HuH-7.5 (cell line): ENCODE results near the gene TRIP12.
"Not testable (repeated sequence)": the region's sequence is repeated elsewhere in the genome, so short reads cannot be mapped to it uniquely, and the experiment has no call there.

Experiments used
- DNase-seq: peaks from one replicate; pipeline ENCODE4 v3.0.0; 2011; ENCODE audit warnings: low spot score

Gene TRIP12

GRCh38 chr2:229920011-229920641 lies 1.7 kb downstream of the TRIP12 start:
- no peak for DNase-seq

- no peak for DNase-seq
Measured at GRCh38 chr2:229917793-229918192, 4.0 kb downstream of the TRIP12 start.

DNA sequence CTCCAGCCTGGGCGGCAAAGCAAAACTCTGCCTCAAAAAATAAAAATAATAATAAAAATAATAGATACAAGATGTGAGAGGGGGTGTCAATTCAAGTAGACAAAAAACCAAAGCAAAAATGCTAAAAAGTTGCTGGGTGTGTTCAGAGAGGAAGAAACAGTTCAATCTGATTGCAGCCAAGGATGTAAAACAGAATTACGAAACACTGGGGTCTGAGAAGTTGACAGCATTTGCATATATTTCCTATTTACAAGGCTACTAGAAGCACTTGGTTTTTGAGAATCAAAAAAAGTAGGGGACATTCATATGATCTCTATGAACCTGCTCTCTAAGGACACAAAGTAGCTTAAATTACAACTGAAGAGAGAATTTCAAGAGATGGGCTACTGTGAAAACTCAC lies 7.6 kb downstream of the TRIP12 start:
- DNase-seq = no peak

- DNase-seq = no peak
Measured at GRCh38 chr2:229910832-229911412, 10.9 kb downstream of the TRIP12 start.

- no peak for DNase-seq
Measured at GRCh38 chr2:229910147-229910831, 11.5 kb downstream of the TRIP12 start.

- DNase-seq = no peak
Measured at GRCh38 chr2:229909090-229909489, 12.7 kb downstream of the TRIP12 start.

DNA sequence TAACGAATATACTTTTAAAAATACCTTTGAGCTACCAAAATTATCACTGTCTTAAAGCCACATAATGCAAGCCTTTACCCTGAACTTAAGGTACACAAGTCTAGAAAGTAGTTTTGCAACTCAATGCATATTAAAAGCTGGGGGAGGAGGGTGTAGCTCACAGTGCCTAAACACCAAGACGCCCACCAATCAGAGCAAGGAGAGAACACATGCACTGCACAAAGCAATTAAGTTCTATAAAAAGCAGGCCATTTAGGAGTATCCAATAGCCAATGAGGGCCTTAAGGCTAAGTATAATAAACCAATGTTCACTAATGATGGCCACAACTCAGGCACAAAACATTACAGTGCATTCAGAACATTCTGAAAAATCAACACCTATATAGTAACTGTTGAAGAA lies 16.2 kb downstream of the TRIP12 start:
- no peak for DNase-seq

DNA sequence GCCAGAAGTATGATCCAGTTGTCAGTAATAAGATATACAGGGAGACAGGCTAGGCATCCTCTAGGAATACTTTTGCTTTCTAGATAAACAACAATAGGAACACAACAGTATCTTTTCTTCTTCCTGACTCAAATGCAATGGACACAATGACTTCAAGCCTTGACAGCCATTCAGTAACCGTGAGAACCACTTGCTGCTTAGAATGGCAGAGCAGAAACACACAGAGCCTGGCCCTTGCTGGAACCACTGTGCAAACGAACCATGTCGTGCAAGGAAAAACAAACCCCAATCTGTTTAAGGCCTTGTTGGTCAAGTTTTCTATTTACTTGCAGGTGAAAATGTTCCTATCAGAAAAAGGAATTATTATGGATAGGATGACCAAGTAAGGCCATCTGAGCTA lies 18.8 kb downstream of the TRIP12 start:
- DNase-seq = no peak

DNA sequence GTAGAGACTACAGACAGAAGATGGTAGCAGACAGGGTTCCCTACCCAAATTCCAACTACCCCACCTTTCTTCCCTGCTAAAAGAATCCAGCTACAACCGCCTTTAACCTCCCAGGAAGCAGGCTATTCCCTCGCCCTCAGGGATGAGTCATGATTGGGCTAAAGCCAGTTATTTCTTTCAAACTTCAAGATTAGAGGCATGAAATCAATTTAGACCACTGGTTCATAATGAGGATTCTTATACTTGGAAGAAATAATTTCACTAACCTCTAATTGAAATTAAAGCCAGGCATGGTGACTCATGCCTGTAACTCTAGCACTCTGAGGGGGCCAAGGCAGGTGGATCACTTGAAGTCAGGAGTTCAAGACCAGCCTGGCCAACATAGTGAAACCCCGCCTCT lies 20.0 kb downstream of the TRIP12 start:
- DNase-seq = no peak

- not testable (repeated sequence) for DNase-seq
Measured at GRCh38 chr2:229900514-229900913, 21.3 kb downstream of the TRIP12 start.

DNA sequence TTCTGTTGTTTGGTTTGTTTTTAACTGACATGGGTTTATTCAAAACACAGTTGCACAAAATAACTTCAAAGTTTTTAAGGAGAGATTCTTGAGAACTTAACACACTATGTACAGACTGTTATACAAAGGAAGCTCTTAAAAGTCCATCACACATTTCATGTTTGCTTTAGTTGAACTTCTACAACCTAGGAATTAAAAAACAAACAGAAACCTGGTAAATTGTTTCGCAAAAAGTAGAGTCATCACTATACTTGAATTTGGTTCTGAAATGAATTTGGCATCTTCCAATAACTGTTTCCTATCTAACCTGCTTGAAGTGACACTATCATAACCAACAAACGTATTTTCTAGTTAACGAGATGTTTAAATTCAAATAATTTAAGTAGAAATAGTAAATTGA lies 21.8 kb downstream of the TRIP12 start:
- DNase-seq = no peak

DNA sequence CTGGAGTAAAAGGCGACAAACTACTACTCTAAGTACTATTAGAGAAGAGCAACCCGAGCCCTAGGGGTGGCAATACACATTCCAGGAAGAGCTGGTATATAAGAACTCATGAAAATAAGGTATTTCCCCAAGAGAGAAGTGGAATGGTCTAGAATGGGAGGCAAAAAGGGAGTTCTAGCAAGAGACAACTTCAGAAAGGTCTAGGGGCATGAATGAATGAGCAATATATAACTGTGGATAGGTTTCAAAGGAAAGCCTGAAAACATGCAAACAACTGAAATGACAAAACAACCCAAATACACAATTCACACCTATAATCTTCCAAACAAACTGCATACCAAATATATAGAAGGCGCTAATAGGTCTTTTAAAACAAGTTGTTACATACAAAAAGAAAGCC lies 22.2 kb downstream of the TRIP12 start:
- no peak for DNase-seq

DNA sequence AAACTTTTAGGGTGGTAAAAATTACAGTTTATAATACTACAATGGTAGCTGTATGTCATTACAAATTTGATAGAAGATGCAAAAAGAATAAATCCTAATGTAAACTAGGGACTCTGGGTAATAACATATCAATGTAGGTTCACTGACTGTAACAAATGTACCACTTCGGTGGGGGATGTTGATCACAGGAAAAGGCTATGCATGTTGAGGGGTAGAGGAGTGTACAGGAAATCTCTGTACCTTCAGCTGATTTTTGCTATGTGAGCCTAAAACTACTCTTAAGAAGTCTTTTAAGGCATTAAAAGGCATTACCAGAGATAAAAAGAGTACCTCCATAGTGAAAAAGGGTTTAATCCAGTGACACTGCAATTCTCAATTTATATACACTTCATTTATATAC lies 25.0 kb downstream of the TRIP12 start:
- DNase-seq = no peak

GRCh38 chr2:229889023-229889422 lies 32.8 kb downstream of the TRIP12 start:
- no peak for DNase-seq

DNA sequence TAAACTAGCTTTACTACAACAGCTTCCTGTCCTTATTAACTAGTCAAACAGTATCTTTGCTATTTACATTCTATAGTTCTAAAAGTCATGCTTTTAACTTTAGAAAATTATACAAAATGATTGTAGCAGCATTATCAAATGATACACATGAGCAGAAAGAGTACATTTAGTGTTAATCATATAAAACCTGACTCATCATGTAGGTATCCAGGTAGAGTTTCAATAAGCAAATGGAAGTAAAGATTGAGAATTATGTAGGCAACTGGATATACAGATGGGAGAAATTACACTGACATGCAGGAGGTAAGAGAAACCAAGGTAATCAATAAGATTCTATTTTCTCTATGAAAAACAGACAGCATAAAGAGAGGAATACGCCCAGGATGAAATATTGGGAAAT lies 33.8 kb downstream of the TRIP12 start:
- DNase-seq = no peak

DNA sequence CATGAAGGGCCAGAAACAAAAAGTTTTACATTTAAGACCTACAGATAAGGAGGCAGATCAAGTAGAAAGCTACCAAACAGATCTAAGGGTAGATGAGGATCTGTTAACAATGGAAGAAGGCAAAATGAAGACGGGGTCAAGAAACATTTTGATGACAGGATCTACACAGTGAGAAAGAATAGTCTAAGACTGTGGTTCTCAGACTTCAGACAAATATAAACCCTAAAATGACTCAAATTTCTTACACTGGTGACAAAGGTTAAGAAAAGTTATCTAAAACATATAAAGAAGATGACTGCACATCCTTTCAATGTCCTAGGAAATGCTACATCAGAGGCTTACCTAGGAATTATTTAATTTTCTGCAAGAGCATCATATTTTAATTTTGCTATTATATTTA lies 34.4 kb downstream of the TRIP12 start:
- DNase-seq = no peak

- DNase-seq = no peak
Measured at GRCh38 chr2:229884775-229885699, 36.8 kb downstream of the TRIP12 start.

- DNase-seq = no peak
Measured at GRCh38 chr2:229882583-229882982, 39.2 kb downstream of the TRIP12 start.

- DNase-seq = no peak
Measured at GRCh38 chr2:229880892-229881586, 40.8 kb downstream of the TRIP12 start.

DNA sequence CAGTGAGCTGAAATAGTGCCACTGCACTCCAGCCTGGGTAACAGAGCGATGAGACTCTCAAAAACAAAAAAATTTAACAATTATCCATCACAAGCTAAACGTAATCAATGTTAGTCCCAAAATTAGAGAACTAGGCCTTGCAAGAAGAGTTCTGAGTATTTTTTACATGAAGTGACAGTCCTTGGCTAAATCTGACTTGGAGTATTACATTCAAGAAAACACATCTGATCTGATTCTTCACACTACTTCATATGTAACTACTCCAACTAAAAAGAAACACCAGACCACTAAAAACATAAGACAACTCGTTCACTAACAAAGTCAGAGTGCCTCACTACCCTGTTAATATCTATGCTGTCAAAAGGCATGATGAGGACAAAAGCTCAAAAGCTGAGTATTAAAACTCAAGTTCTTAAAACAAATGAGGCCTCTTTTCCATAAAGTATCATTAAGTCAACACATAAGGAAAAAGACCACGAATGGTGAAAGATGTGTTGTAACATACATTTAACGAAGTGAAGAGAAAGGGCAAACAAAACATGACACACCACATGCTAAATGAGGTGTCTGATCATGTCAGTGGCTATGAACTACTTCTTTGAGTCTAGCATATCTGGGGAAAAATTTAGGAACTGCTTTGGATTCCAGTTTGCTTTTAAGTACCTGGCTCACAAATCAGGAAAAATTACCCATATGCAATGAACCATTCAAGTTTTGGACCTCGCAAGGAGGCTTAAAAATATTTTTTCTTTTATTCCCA lies 42.4 kb downstream of the TRIP12 start:
- no peak for DNase-seq

GRCh38 chr2:229875549-229875948 lies 46.3 kb downstream of the TRIP12 start:
- no peak for DNase-seq
